LNCAP (cell line): ENCODE results near the gene PTPN5.

ENCODE experiments used
- TF ChIP-seq, protein P1 (sequence below): fragments of 450-650 bp; IDR thresholded peaks from 2 replicates; pipeline ENCODE4 v1.5.1; 2017; ENCODE audit warnings: mild to moderate bottlenecking

Gene PTPN5

GRCh38 chr11:18682466-18682865 is 109.1 kb downstream of the PTPN5 start:
- TF ChIP-seq, protein P1, sequence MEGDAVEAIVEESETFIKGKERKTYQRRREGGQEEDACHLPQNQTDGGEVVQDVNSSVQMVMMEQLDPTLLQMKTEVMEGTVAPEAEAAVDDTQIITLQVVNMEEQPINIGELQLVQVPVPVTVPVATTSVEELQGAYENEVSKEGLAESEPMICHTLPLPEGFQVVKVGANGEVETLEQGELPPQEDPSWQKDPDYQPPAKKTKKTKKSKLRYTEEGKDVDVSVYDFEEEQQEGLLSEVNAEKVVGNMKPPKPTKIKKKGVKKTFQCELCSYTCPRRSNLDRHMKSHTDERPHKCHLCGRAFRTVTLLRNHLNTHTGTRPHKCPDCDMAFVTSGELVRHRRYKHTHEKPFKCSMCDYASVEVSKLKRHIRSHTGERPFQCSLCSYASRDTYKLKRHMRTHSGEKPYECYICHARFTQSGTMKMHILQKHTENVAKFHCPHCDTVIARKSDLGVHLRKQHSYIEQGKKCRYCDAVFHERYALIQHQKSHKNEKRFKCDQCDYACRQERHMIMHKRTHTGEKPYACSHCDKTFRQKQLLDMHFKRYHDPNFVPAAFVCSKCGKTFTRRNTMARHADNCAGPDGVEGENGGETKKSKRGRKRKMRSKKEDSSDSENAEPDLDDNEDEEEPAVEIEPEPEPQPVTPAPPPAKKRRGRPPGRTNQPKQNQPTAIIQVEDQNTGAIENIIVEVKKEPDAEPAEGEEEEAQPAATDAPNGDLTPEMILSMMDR, result no peak
